HG02885 (cell line): ENCODE results near the gene CPPED1.

Experiments
- ATAC-seq: cut with Tn5 transposase; IDR thresholded peaks from one replicate; pipeline ENCODE4 v1.9.1; 2021; ENCODE audit warnings: mild to moderate bottlenecking; ENCODE audit not compliant: unreplicated experiment, poor library complexity

CPPED1 gene

GRCh38 chr16:12655537-12655936 lies 148.2 kb downstream of the CPPED1 start:
- no peak for ATAC-seq

GRCh38 chr16:12653820-12654392 lies 149.8 kb downstream of the CPPED1 start:
- ATAC-seq = no peak

- ATAC-seq = no peak
These were observed 150.8 kb downstream of the CPPED1 start for GRCh38 chr16:12652924-12653323.

GRCh38 chr16:12651765-12652512 lies 151.7 kb downstream of the CPPED1 start:
- no peak for ATAC-seq

GRCh38 chr16:12649356-12649755 lies 154.3 kb downstream of the CPPED1 start:
- no peak for ATAC-seq

DNA sequence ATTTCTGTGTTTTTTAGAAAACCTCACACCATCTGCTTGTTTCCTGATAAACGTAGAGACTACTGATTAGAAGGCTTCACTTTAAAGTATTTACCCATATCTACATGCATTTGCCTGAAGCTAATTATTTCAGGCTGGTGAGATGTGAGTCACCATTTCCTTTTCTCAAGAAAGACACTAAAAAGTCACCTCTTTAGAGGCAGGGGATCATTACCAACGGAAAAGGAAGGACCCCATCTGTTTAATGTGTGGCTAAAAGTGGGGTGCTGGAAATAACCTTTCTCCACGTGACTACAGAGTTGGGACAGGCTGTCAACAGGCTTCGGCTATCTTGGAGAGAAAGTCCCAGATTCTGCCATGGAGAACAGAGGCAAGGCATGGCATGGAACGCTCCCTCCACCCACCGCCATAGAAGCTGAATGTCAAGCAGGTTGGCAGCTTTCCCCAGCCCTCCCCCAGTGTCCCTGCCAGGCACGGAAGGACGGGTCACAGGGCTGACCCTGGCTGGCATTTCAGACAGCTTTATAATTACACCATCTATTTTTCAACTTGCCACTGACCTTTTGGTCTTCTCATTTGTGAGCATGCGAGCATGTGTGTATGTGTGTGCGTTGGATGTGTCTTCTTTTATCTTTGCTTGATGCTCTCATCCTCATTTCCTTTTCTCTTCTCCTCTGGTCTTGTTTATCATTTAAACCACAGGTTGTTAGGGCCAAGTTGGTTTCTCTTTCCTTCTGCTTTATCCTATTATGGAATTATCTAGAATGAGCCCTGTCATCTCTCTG lies 157.0 kb downstream of the CPPED1 start:
- no peak for ATAC-seq

DNA sequence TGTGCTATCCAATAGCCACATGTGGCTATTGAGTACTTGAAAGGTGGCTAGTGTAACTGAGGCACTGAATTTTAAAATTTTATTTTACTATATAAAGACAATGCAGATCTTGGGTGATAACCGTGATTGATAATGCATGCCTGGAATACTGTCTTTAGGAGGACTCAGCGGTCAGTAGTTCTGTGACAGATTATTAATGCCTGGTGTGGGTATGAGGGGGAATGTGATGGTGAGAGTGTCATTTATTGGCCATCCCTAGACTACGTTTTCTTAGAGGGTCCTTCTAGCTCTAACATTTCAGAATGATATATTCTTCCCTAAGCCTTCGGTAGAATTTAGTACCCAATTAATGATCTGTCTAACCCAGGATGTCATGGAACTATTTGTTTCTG lies 157.6 kb downstream of the CPPED1 start:
- no peak for ATAC-seq

DNA sequence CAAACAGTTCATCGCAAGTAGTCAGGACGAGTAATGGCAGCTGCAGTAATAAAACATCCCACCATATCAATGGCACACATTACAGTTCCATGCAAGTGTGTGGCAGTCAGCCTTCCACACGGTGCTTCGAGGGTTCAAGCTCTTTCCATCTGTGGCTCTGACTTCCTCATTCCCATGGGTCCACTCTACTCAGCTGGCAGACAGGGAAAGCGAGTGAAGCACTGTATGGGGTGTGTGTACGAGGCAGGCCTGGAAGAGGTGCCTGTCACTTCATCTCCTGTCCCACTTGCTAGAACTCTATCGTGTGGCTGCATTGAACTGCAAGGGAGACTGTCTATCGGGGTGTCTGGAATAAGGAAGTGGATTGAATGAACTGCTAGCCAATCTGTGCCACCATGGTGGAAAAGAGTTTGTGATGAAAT lies 160.6 kb downstream of the CPPED1 start:
- ATAC-seq = no peak

GRCh38 chr16:12639044-12639443 lies 164.6 kb downstream of the CPPED1 start:
- ATAC-seq = no peak

GRCh38 chr16:12637002-12637401 lies 166.7 kb downstream of the CPPED1 start:
- ATAC-seq = no peak

- no peak for ATAC-seq
These were observed 174.4 kb downstream of the CPPED1 start for GRCh38 chr16:12629271-12629670.

DNA sequence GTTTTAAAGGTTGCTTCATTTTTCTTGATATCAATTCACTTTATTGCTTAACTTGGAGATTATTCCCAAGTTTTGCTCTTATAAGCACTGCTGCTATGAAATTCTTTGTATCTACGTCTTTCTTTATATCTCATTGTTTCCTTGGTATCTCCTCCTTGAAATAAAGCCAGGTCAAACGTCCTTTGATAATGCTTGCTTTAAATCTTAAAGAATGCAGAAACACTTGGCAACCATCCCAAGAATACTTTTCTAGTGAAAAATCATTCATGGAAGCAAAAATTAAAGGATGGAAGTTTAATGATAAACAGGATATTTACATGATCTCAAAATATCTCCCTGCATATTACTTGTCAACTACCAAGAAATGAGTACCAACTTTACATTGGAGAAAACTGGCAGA lies 175.2 kb downstream of the CPPED1 start:
- no peak for ATAC-seq

GRCh38 chr16:12627394-12627793 lies 176.3 kb downstream of the CPPED1 start:
- ATAC-seq = no peak

- no peak for ATAC-seq
These were observed 177.3 kb downstream of the CPPED1 start for GRCh38 chr16:12626411-12626810.

DNA sequence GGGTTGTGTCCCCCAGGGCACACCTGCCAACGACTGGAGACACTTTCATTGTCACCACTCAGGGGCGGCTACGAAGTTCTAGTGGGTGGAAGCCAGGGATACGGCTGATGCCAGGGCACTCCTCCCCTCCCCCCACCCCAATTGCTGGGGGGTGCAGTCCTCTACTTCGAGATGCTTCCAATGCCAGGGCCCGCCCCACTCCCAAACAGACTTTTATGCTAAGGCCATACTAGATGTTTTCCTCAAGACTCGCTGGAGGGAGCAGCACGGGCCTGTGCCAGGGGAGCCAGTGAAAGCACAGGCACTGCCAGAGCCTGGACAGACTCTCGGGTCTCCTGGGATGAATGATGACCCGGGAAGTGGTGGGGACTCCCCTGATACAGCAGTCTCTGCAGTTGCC lies 178.0 kb downstream of the CPPED1 start:
- ATAC-seq = no peak

- no peak for ATAC-seq
These were observed 178.6 kb downstream of the CPPED1 start for GRCh38 chr16:12625068-12625467.

- ATAC-seq = no peak
These were observed 183.5 kb downstream of the CPPED1 start for GRCh38 chr16:12620150-12620549.

DNA sequence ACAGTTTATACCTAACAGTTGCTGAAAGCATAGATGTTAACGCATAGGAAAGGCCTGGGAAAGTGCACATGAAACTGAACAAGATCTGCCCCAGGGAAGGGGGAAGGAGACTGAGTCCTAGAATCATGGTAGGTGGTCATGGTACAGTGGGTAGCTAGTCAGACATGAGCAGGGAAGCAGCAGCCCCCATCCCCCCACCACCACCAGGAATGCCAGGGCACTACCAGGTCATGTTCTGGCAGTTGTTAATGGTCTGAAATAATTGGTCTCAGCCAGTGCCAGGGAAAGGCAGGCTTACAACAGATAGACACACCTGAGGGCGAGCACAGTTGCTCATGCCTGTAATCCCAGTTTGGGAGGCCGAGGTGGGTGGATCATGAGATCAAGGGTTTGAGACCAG lies 185.2 kb downstream of the CPPED1 start:
- no peak for ATAC-seq

DNA sequence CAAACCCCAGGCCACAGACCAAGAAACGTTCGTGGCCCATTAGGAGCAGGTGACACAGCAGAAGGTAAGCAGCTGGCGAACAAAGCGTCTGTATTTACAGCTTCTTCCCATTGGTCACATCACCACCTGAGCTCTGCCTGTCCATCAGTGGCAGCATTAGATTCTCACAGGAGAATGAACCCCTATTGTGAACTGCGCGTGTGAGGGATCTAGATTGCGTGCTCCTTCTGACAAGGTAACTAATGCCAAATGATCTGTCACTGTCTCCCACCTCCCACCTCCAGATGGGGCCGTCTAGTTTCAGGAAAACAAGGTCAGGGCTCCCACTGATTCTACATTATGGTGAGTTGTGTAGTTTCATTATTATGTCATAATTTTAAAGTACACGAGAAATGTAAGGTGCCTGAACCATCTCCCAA lies 186.3 kb downstream of the CPPED1 start:
- no peak for ATAC-seq

DNA sequence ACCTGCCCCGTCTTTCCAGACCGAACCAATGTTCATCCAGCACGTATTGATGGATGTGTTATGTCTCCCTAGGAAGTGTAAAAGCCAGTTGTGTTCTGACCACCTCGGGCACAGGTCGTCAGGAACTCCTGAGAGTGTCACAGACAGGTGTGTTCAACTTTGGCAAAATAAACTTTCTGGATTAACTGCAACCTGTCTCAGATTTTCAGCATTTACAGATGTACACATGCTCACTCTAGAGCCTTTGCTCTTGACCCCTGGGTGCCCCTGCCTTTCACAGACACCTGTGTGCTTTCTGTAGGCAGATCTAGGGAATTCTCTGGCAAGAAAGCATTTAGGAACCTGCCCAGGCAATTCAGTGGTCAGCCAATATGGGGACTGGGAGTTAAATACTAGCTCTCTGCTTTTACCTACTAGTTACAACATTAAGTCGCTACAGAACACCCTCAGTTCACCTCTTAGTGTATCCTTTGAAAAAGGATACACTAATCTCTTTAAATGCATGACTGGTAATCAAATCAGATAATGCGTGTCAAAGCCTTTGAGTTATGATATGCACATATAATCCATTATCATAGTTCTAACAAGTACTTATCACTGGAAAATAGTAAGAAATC lies 188.9 kb downstream of the CPPED1 start:
- no peak for ATAC-seq
